Midbrain (tissue), 1 donor: ENCODE measurements around the gene FAM83C.
"Not testable (repeated sequence)": the region's sequence is repeated elsewhere in the genome, so short reads cannot be mapped to it uniquely, and the experiment has no call there.

Source experiments
- DNase-seq: peaks from one replicate; lab custom pipeline; 2025; lab: John Stamatoyannopoulos, UW

Gene FAM83C

DNA sequence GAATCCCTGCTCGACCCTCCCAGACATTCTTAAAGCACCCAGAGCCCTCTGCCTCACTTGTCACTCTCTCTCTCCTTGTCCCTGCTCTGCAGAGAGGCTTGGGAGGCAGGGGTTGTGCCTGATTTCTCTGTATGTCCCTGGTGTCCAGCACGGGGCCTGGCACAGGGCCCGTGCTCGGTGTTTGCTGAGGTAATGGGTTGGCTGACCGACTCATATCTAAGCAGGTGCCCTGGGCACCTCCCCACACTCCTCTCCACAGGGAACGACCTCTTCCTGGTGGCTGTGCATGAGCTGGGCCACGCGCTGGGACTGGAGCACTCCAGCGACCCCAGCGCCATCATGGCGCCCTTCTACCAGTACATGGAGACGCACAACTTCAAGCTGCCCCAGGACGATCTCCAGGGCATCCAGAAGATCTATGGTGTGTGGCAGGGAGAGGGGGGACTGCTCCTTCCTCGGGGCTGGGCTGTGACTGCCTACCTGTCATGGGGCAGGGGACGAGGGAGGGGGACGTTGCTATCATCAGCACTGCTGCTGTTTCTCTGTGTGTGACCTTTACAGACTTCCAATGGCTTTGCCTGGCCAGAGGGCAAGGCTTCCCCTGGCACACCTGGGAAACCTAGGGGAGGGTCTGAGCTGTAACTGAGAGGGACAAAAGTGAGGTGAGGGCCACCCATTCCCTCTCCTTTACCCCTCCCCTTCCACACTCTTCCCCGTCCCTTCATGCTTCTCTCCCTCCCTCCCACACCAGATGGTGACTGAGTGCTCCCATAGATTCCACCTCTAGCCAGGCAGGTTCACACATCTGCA, 28.5 kb downstream of the FAM83C start:
- DNase-seq, result no peak

DNA sequence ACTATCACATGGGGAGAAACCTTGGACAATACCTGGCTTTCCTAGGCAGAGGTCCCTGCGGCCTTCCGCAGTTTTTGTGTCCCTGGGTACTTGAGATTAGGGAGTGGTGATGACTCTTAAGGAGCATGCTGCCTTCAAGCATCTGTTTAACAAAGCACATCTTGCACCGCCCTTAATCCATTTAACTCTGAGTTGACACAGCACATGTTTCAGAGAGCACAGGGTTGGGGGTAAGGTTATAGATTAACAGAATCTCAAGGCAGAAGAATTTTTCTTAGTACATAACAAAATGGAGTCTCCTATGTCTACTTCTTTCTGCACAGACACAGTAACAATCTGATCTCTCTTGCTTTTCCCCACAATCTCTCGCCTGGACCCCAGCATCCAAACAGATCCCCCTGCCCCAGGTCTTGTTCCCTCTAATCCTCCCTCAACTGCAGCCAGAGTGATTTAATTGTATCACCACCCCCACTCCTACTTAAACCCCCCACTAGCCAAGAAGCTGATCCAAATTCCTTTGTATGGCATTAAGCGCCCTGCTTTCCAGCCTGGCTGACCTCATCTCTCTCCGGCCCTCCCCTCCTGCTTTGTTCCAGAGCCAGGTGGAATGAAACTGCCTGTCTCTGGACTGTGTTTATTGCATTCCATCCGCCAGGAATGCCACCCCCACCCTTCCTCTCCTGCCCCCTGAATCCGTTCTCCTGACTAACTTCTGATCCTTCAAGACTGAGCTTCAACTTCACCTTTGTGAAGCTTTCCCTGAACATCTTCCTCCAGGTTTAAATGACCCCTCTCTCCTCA, 29.3 kb downstream of the FAM83C start:
- DNase-seq, result not testable (repeated sequence)

DNA sequence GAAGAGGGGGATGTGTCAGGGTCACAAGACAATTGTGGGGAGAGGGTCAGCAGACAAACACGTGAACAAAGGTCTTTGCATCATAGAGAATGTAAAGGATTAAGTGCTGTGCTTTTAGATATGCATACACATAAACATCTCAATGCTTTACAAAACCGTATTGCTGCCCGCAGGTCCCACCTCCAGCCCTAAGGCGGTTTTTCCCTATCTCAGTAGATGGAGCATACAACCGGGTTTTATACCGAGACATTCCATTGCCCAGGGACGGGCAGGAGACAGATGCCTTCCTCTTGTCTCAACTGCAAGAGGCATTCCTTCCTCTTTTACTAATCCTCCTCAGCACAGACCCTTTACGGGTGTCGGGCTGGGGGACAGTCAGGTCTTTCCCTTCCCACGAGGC, 29.9 kb downstream of the FAM83C start:
- DNase-seq, result not testable (repeated sequence)

DNA sequence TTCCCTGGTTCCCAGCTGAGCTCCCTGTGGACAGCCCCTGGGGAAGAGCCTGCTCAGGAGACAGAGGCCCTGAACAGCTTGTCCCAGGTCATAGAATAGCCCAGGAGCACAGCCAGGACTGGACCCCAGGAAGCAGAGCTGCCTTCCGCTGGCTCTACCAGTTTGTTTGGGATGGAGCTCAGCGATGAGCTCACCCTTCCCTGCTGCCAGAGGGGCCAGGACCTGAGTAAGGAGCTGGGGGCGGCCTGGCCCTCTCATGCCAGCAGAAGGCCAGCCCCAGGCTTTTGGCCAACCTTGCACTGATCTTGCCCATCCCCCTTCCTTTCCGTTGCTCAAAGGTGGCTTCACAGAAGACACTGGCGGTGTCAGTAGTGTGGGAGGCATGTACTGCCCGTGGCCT, 31.8 kb downstream of the FAM83C start:
- DNase-seq, result no peak

DNA sequence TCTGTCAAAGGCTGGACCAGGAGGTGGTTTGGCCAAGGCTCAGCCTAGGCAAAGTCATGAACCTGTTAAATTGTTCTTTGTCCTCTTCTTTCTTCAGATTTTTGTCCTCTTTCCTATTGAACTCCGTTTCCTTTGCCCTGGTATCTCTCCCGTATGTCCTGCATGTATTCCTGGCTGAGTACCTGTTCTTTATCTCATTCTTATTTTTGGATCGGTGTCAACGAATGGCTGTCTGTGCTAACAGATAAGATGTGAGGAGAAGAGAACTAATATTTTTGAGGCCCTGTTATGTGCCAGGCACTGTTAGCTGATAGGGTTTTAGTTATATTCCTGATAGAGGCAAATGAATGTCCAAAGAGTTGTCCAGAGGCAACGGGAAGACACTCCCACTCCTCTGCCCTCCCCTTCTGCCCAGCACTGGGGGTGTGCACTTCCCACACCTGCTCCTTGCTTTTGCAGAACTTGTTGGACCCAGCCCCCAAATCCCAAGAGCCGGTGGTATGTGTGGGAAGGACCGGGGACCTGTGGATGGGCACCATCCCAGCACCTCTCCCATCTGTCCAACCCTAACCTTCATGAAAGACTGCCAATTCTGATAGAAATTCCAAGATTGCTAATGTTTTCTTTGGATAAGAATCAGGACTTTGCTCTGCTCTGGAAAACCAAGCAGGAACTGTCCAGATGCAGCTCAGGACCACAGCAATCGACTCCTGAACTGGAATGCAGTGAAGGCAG, 34.9 kb downstream of the FAM83C start:
- no peak for DNase-seq

DNA sequence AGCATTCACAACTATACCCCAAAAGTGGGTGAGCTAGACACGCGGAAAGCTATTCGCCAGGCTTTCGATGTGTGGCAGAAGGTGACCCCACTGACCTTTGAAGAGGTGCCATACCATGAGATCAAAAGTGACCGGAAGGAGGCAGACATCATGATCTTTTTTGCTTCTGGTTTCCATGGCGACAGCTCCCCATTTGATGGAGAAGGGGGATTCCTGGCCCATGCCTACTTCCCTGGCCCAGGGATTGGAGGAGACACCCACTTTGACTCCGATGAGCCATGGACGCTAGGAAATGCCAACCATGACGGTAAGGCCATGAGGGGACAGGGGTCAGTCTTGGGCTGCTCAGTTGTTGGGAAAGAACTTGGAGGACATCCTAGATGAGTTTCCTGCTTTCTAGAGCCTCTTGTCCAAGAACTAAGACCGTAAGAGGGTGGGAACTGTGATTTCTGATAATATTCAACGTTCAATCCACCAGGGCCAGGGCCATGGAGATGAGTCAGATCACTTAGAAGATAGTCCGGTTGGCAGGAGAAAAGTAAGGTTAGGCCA, 37.7 kb downstream of the FAM83C start:
- DNase-seq, result no peak

DNA sequence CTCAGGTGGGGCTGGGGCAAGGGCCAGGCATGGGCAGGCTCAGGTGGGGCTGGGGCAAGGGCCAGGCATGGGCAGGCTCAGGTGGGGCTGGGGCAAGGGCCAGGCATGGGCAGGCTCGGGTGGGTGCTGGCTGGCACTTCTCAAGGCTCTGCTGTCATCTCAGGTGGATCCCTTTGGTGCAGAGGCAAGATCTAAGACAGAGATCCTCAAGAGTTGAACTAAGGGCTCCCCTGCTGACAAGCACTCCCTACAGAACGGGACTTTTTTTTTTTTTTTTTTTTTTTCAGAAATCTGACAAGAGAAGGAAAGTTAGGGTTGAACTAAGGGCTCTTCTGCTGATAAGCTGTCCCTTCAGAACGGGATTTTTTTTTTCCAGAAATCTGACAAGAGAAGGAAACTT, 39.2 kb downstream of the FAM83C start:
- no peak for DNase-seq

DNA sequence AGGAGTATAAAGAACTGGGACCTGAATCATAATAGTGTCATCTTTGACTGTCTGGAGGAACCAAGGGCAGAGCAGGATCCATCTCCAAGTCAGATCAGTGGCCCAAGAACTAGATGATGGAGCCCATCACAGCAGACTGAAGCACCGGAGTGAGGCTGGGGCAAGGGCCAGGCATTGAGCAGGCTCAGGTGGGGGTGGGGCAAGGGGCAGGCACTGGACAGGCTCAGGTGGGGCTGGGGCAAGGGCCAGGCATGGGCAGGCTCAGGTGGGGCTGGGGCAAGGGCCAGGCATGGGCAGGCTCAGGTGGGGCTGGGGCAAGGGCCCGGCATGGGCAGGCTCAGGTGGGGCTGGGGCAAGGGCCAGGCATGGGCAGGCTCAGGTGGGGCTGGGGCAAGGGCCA, 39.6 kb downstream of the FAM83C start:
- not testable (repeated sequence) for DNase-seq

DNA sequence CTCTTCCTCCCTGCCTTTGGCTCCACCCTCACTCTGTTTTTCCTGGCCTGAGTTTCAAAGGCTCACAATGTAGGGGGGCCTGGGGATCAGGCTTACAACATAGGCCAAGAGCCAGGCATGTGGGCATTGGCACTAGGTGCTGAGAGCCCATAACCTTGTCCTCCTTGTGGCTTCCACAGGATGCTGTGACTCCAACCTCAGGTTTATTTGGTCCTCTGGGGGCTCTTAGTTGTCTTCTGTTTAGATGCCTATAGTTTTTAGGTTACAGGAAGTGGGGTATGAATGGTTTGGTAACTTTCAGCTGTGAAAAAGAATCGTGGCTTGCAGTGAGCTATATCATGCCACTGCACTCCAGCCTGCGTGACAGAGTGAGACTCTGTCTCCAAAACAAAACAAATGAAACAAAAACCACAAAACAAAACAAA, 40.2 kb downstream of the FAM83C start:
- DNase-seq, result no peak

DNA sequence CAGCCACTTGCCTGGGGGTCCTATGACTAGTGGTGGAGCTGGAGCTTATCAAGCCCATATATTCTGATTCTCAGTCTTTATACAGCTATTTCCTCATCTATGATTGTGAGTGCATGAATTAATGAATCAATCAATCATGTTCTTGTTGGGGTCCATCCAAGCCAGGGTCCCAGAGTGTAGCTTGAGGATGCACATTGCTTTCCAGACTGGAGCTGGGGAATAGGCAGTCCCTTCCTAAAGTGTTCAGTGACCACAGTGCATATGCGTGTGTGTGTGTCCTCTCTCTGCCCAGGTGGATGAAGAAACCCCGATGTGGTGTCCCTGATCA, 40.6 kb downstream of the FAM83C start:
- no peak for DNase-seq

DNA sequence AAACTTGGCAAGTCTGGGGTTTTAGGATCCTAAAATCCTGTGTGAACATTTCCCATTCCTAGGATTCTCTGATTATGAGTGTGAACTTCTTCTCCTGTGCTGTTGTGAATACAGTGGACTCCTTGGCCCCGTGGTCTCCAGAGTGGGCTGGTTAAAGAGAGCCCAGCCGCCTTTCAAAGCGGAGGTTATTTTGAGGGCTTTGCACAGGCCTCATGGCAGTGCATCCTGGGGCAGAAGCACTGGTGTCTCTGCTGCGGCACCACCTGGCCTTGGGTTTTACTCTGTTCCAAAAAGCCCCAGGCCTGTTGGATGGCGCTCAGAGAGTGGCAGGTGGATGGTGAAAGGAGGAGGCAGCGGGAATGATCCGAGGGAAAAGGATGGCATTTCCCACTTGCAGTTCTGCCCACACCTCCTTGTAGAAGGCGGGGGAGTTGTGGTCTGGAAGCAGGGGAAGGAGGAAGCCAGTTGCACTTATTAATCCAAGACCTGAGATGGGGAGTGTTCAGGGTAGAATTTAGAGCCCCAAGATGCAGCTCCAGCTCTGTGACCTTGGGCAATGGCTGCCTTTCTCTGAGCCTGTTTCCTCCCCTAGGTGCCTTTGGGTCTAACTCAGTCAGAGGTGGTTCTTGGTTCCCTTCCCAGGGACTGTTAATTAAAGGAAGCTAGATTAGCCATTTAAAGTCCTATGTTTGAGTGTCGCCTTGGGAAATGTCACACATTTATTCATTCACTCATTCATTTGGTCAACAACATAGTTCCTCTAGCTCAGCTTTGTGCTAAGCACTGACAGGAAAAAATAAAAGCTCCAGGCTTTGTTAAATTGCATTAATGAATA, 43.4 kb downstream of the FAM83C start:
- no peak for DNase-seq

DNA sequence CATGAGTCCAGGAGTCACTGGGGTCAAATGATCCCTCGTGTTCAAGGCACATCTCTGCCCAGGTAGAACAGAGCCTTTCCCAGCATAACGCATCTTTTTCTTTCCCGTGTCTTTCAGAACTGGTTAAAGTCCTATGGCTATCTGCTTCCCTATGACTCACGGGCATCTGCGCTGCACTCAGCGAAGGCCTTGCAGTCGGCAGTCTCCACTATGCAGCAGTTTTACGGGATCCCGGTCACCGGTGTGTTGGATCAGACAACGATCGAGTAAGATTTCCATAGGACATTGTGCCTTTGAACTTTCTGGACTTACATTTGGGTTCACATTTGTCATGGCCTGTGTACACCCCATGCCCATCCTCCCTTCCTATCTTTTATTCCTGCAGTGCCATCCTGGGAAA, 45.5 kb downstream of the FAM83C start:
- DNase-seq, result no peak

DNA sequence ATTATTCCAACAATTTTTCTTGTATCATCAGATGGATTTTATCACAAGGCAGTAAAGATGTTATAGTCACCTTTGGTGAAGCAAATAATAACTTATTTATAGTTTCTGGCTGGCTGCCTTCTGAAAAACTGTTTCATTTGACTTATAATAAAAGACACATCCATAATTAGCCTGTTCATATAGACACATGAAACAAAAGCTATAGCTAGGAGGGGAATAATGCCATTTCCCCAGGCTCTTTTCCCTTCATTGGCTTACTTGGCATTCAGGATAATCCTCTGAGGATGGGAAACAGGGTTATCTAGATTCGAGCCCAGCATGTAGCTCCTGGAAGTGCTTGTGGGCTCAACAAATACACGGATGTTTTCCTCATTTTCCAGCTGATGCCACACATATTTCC, 48.2 kb downstream of the FAM83C start:
- no peak for DNase-seq

DNA sequence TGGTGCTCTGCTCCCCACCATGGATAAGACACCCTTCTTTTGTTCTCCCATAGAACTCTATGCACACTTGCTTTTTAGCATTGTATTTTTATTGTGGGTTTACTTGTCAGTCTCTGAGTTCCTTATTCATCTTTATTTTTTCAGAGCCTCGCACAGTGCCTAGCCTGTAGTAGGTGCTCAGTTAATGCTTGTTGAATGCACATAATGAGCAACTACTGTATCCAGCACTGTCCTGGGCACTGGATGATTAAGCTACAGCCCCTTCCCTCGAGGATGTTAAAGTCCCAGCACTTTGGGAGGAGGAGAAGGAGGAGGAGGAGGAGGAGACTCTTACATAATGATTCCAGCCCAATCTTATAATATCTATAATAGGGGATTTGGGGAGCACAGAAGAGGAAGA, 48.9 kb downstream of the FAM83C start:
- DNase-seq, result no peak

DNA sequence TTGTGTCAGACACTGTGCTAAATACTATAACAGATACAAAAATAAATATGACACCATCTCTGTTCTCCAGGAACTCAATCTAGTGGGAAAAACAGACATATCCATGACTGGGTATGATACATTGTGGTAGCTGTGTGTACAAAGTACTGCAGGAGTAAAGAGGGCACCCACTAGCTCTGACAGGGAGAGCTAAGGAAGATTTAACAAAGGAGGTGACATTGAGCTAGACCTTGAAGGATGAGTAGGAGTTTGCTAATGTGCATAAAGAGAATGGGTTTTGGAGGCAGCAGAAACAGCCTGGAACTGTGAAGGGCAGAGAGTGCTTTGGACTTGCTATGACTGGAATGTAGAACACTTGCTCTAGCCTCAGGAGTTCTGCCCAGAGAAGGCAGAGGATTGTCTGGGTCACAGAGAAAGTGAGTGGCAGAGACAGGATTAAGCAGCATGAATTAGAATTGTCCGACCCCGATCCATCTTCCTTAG, 51.4 kb downstream of the FAM83C start:
- DNase-seq, result no peak

DNA sequence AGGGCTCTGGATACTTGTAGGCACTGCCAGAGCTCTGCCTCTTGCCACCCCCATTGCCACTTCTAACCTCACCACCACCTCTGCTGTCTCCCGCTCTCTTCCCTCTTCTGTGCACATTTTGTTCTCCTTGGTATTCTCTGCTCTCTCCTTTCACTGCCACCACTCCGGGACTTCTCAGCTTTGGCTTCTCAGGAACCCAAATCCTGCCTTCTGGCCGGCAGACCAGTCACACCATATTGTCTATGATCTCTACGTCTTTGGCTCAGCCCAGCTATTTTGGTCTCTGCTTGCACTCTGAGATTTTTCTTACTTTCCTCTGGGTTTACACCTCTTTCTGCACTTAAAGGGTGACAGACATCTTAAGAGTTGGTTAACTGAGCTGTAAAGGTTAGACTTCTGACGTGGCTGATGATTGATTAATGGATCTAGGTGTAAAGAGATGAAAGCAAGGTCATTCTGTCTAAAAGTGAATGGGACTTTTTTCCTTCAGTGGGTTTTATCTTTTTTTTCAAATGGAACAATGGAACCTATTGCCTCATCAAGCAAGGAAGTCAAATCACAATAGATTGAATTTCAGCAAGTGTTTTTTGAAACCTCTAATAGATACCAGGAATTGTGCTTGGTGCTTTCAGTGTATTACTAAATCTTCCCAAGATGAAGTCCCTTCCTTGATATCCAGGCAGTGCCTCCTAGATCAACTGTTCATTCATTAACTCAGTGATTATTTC, 52.0 kb downstream of the FAM83C start:
- no peak for DNase-seq

DNA sequence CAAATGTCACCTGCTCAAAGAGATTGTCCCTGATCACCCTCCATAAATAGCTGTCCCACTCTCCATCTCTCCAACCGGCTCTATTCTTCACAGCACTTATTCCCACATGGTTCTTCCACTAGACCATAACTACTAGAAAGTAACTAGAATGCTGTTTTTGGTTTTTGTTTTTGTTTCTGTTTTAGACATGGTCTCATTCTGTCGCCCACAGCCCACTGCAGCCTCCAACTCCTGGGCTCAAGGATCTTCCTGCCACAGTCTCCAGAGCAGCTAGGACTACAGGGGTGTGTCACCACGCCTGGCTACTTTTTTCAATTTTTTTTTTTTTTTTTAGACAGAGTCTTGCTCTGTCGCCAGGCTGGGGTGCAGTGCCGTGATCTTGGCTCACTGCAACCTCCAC, 53.5 kb downstream of the FAM83C start:
- no peak for DNase-seq

DNA sequence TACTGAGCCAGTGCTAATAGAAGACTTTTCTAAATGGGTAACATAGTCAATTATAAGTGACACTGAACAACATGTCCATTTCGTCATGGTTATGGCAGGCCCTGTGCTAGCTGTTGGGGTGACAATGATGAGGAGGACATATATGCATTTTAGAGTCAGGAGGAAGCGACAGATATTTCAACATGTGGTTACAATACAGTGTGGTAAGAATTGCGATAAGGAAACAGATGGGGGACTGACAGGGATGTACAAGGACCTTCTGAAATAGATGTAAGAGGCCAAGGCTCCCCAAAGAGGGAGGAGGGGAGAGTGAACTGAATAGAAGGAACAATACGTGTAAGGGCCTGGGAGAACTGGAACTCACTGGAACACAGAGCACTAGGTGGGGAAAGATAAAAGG, 54.1 kb downstream of the FAM83C start:
- DNase-seq, result no peak

DNA sequence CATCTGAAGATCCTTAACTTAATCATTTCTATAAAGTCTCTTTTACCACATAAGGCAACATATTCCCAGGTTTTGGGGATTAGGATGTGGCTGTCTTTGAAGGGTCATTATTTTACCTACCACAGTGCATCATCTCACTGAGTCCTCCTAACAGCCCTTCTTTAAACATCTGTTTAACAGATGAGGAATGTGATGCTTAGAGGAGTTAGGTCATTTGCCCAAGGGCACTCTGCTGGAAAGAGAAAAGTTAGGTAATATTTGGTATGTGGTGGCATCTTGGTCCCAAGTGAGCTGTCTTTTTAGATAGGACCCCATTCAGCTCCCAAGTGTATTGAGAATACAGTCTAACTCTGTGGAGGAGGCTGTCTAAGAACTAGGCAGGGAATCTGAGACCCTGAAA, 54.7 kb downstream of the FAM83C start:
- no peak for DNase-seq

DNA sequence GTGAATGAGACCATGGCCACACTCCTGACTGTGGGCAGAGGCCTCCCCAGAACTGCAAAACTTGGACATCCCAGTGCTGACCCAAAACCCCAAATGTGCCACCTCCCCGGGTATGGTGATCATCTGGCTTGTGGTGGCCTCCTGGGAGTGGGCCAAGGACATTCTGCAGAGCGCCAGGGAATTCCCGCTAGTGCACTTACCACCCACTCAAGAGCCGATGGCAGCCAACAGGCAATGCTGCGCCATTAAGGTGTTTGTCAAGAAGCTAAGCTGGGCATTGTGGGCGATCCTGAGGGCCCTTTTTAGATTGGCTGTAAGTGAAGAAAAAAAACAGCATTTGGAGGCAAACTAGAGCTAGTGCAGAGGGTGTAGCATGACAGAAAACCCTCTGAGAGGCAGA, 56.3 kb downstream of the FAM83C start:
- no peak for DNase-seq
